Neural progenitor cell (in vitro differentiated cells): ENCODE data around the gene SLC43A3. TPM values are rescaled to one million over a fixed set of nuclear protein-coding genes. Genes with fewer than 3 reads are reported as not detected.

ENCODE experiments used
- DNase-seq: peaks from one replicate; pipeline ENCODE4 v3.0.0-alpha.2; 2016; ENCODE audit warnings: low spot score
- H2AFZ ChIP-seq: fragments of 200-600 bp; sonication (generic); replicated peaks from 2 replicates; pipeline ENCODE4 v1.6.1; 2016; ENCODE audit warnings: antibody characterized with exemption
- H3F3A ChIP-seq: fragments of 200-600 bp; sonication (generic); 2 replicates; pipeline ENCODE4 v1.6.1; 2016; ENCODE audit warnings: antibody characterized with exemption, low read depth
- H3K27ac ChIP-seq: fragments of 200-600 bp; sonication (generic); 2 replicates; pipeline ENCODE4 v1.5.1; 2016; ENCODE audit warnings: mild to moderate bottlenecking
- H3K27me3 ChIP-seq: fragments of 200-600 bp; sonication (generic); 2 replicates; pipeline ENCODE4 v1.6.1; 2016; ENCODE audit warnings: mild to moderate bottlenecking, moderate library complexity
- H3K36me3 ChIP-seq: fragments of 200-600 bp; sonication (generic); 2 replicates; pipeline ENCODE4 v1.5.1; 2016
- H3K4me1 ChIP-seq: fragments of 200-600 bp; sonication (generic); 2 replicates; pipeline ENCODE4 v1.6.1; 2016; ENCODE audit warnings: mixed run types
- H3K4me2 ChIP-seq: fragments of 200-600 bp; sonication (generic); 2 replicates; pipeline ENCODE4 v1.6.1; 2016
- H3K4me3 ChIP-seq: fragments of 200-600 bp; sonication (generic); 2 replicates; pipeline ENCODE4 v1.5.1; 2016
- H3K79me2 ChIP-seq: fragments of 200-600 bp; sonication (generic); 2 replicates; pipeline ENCODE4 v1.6.1; 2016; ENCODE audit warnings: low read depth
- H3K9ac ChIP-seq: fragments of 200-600 bp; sonication (generic); 2 replicates; pipeline ENCODE4 v1.6.1; 2016
- H3K9me3 ChIP-seq: fragments of 200-600 bp; sonication (generic); 2 replicates; pipeline ENCODE4 v1.5.1; 2016; ENCODE audit warnings: low read depth
- H4K20me1 ChIP-seq: fragments of 200-600 bp; sonication (generic); 2 replicates; pipeline ENCODE4 v1.6.1; 2016; ENCODE audit warnings: low read depth
- H3K27ac Mint-ChIP-seq: 3 replicates; pipeline ENCODE4 v1.8.0; 2021; ENCODE audit warnings: mixed read lengths
- H3K27me3 Mint-ChIP-seq: 2 replicates; pipeline ENCODE4 v1.8.0; 2022; ENCODE audit warnings: low read depth, mild to moderate bottlenecking, inconsistent platforms, moderate library complexity, mixed read lengths; ENCODE audit not compliant: insufficient read depth
- H3K36me3 Mint-ChIP-seq: 3 replicates; pipeline ENCODE4 v1.8.0; 2021; ENCODE audit warnings: mixed read lengths
- H3K4me1 Mint-ChIP-seq: 3 replicates; pipeline ENCODE4 v1.8.0; 2021; ENCODE audit warnings: mixed read lengths
- H3K4me3 Mint-ChIP-seq: 3 replicates; pipeline ENCODE4 v1.8.0; 2021; ENCODE audit warnings: mild to moderate bottlenecking, moderate library complexity, mixed read lengths
- H3K9me3 Mint-ChIP-seq: 3 replicates; pipeline ENCODE4 v1.8.0; 2020; ENCODE audit warnings: mixed read lengths
- EZH2 ChIP-seq: fragments of 200-600 bp; sonication (generic); IDR thresholded peaks from 2 replicates; pipeline ENCODE4 v1.6.1; 2017; ENCODE audit warnings: antibody characterized with exemption, mild to moderate bottlenecking, moderate library complexity
- EZH2phosphoT487 ChIP-seq: fragments of 200-600 bp; sonication (generic); IDR thresholded peaks from 2 replicates; pipeline ENCODE4 v1.6.1; 2017; ENCODE audit warnings: antibody characterized with exemption
- total RNA-seq: library from RNA; depleted of rRNA; stranded (reverse); fragments of >200 nt; gene quantifications from 2 replicates; pipeline ENCODE4 v1.2.3, GENCODE V29; 2015; ENCODE audit warnings: low replicate concordance
- TF ChIP-seq, protein P1 (sequence below): fragments of 200-600 bp; sonication (generic); IDR thresholded peaks from 2 replicates; pipeline ENCODE4 v1.5.1; 2017; ENCODE audit warnings: antibody characterized with exemption, mild to moderate bottlenecking

The SLC43A3 gene
- total RNA-seq, 1 donor from 2014 or later: 5.6 TPM

DNA sequence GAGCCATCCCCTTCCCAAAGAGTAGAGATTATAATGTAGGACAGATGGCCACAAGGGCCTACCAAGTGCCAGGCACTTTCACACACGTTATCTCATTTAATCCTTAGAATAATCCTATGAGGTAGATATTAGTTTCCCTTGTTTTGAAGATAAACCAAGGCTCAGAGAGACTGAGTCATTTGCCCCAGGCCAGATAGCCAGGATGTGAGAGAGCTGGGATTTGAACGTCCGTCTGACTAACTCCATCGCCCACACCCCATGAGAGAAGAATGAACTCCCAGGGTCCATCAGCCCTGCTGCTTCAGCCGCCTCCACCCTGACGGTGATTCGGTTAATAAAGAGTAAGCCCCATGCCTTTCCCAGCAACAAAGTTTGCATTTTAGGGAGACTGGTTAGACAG lies 56.7 kb downstream of the SLC43A3 start:
- Mint-ChIP-seq H3K27ac (no peak overlapping the region), H3K4me3 (no peak overlapping the region), H3K4me1 (peaks cover 27% of the 10 kb centered on the region), H3K27me3 (peaks cover 3% of the 10 kb centered on the region), H3K36me3 (no peaks in the 10 kb centered on the region), H3K9me3 (no peaks in the 10 kb centered on the region)
- DNase-seq: no peak
- Histone ChIP-seq H3K4me3 (no peak overlapping the region), H3K27ac (no peak overlapping the region), H3K9me3 (no peaks in the 10 kb centered on the region), H3K79me2 (no peaks in the 10 kb centered on the region), H3K9ac (no peak overlapping the region), H3F3A (peaks cover 9% of the 10 kb centered on the region), H3K4me1 (peaks cover 18% of the 10 kb centered on the region), H3K27me3 (no peaks in the 10 kb centered on the region), H3K36me3 (no peaks in the 10 kb centered on the region), H3K4me2 (no peak overlapping the region), H4K20me1 (no peaks in the 10 kb centered on the region), H2AFZ (no peak overlapping the region)
- TF ChIP-seq EZH2: no peak
- no peak for TF ChIP-seq EZH2phosphoT487
- TF ChIP-seq, protein P1, sequence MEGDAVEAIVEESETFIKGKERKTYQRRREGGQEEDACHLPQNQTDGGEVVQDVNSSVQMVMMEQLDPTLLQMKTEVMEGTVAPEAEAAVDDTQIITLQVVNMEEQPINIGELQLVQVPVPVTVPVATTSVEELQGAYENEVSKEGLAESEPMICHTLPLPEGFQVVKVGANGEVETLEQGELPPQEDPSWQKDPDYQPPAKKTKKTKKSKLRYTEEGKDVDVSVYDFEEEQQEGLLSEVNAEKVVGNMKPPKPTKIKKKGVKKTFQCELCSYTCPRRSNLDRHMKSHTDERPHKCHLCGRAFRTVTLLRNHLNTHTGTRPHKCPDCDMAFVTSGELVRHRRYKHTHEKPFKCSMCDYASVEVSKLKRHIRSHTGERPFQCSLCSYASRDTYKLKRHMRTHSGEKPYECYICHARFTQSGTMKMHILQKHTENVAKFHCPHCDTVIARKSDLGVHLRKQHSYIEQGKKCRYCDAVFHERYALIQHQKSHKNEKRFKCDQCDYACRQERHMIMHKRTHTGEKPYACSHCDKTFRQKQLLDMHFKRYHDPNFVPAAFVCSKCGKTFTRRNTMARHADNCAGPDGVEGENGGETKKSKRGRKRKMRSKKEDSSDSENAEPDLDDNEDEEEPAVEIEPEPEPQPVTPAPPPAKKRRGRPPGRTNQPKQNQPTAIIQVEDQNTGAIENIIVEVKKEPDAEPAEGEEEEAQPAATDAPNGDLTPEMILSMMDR: no peak

GRCh38 chr11:57368845-57369232 lies 58.1 kb downstream of the SLC43A3 start:
- no peak overlapping the region for H3K4me3 ChIP-seq
- no peak overlapping the region for H3K9ac ChIP-seq
- DNase-seq: peak; percentile 21
- no peaks in the 10 kb centered on the region for H3K9me3 ChIP-seq
- no peaks in the 10 kb centered on the region for H4K20me1 ChIP-seq
- H3K4me1 ChIP-seq: peaks cover 24% of the 10 kb centered on the region
- H3K79me2 ChIP-seq: no peaks in the 10 kb centered on the region
- no peak overlapping the region for H3K4me3 Mint-ChIP-seq
- no peaks in the 10 kb centered on the region for H3K27me3 ChIP-seq
- no peaks in the 10 kb centered on the region for H3K36me3 ChIP-seq
- no peak overlapping the region for H3K27ac ChIP-seq
- H3K27ac Mint-ChIP-seq: peak overlapping the region; percentile 42
- peaks cover 3% of the 10 kb centered on the region for H3K27me3 Mint-ChIP-seq
- H3K4me1 Mint-ChIP-seq: peaks cover 34% of the 10 kb centered on the region
- H3K4me2 ChIP-seq: no peak overlapping the region
- TF ChIP-seq EZH2: no peak
- TF ChIP-seq, protein P1: no peak
- no peak for TF ChIP-seq EZH2phosphoT487
- H3K36me3 Mint-ChIP-seq: no peaks in the 10 kb centered on the region
- H2AFZ ChIP-seq: no peak overlapping the region
- H3K9me3 Mint-ChIP-seq: no peaks in the 10 kb centered on the region
- peaks cover 10% of the 10 kb centered on the region for H3F3A ChIP-seq

DNA sequence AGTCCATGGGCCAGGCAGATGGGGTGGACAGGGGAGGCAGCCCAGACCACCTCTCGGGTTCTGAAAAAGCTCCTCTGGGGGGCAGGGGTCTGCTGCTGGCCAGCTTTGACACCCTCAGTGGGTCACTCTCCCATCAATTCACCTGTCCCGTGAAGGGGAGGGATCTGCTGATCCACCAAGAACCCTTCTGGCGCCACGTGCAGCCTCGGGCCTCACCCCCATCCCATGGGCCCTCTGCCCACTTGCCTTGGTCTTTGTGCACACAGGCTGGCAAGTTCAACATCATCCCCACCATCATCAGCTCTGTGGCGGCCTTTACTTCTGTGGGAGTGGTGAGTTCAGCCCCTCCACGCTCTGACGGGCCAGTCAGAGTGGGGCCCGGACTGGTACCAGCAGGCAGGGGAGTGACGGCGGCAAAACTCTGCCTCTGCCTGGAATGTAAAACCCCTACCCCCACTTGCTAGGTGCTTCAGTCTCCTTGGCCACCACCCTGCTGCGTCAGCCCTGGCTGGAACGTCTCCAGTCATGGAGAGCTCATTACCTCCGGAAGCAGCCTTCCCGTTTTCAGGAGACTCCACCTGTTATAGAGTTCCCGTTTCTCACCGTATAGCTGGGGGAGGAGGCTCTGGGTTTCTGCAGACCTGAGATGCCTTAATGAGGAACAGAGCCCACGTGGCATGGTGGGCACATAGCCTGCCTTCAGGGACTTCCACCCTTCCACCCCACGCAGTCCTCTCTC lies 58.6 kb downstream of the SLC43A3 start:
- Histone ChIP-seq H3K27ac (no peak overlapping the region), H3K4me3 (no peak overlapping the region), H3K4me2 (no peak overlapping the region), H2AFZ (no peak overlapping the region), H3F3A (peaks cover 10% of the 10 kb centered on the region), H3K9me3 (no peaks in the 10 kb centered on the region), H3K27me3 (no peaks in the 10 kb centered on the region), H3K79me2 (no peaks in the 10 kb centered on the region), H3K9ac (no peak overlapping the region), H4K20me1 (no peaks in the 10 kb centered on the region), H3K4me1 (peaks cover 24% of the 10 kb centered on the region), H3K36me3 (no peaks in the 10 kb centered on the region)
- Mint-ChIP-seq H3K4me1 (peaks cover 34% of the 10 kb centered on the region), H3K9me3 (peaks cover 2% of the 10 kb centered on the region), H3K36me3 (no peaks in the 10 kb centered on the region), H3K27ac (no peak overlapping the region), H3K4me3 (no peak overlapping the region), H3K27me3 (peaks cover 3% of the 10 kb centered on the region)
- DNase-seq: no peak
- TF ChIP-seq EZH2phosphoT487 (no peak), EZH2 (no peak)
- TF ChIP-seq, protein P1: no peak
